Measurements from ENCODE around the gene CATSPERD.

- TF ChIP-seq CTCF (IDR thresholded peaks at IDR 0.05 in 2 of 3, conservative IDR thresholded peaks at IDR 0.05 in 1 of 3; ENCODE audit: insufficient read depth in 2 of 3, low read depth in 1 of 3, low read length in 3 of 3): no peak
- no peak for TF ChIP-seq PCBP1 (IDR thresholded peaks at IDR 0.05; ENCODE audit: low read depth, low read length, poor library complexity, severe bottlenecking)
- no peak for TF ChIP-seq TBP (optimal IDR thresholded peaks at IDR 0.05; ENCODE audit: low read depth, low read length)
- no peak for TF ChIP-seq ZBTB33 (CRISPR knock-in tag; IDR thresholded peaks at IDR 0.05)
- TF ChIP-seq ARID3A (IDR thresholded peaks at IDR 0.05; ENCODE audit: borderline replicate concordance, low read depth, low read length): no peak
- no peak for TF ChIP-seq NR0B1 (IDR thresholded peaks at IDR 0.05; ENCODE audit: partially characterized antibody)
Measured at GRCh38 chr19:5788422-5788821, 68.0 kb downstream of the CATSPERD start.

Data from K562 (cell line).